ENCODE data around the gene NOS1AP.

GRCh38 chr1:162367772-162368171 lies 298.3 kb downstream of the NOS1AP start:
- TF ChIP-seq GATA2 (IDR thresholded peaks at IDR 0.05; ENCODE audit: low read depth, low read length) (peak; percentile 13; the same call in 1 of the 2 replicates), GATA3 (IDR thresholded peaks at IDR 0.05; ENCODE audit: low read depth, low read length) (no peak)
